GM19455 (cell line): ENCODE data around the gene PFKFB3.
A peak's percentile ranks its signal among the peaks of the same experiment; 100 is the strongest.
"Not testable (repeated sequence)": the region's sequence is repeated elsewhere in the genome, so short reads cannot be mapped to it uniquely, and the experiment has no call there.

ENCODE experiments used
- ATAC-seq: cut with Tn5 transposase; IDR thresholded peaks from one replicate; pipeline ENCODE4 v1.9.1; 2021; ENCODE audit not compliant: unreplicated experiment

PFKFB3 gene

DNA sequence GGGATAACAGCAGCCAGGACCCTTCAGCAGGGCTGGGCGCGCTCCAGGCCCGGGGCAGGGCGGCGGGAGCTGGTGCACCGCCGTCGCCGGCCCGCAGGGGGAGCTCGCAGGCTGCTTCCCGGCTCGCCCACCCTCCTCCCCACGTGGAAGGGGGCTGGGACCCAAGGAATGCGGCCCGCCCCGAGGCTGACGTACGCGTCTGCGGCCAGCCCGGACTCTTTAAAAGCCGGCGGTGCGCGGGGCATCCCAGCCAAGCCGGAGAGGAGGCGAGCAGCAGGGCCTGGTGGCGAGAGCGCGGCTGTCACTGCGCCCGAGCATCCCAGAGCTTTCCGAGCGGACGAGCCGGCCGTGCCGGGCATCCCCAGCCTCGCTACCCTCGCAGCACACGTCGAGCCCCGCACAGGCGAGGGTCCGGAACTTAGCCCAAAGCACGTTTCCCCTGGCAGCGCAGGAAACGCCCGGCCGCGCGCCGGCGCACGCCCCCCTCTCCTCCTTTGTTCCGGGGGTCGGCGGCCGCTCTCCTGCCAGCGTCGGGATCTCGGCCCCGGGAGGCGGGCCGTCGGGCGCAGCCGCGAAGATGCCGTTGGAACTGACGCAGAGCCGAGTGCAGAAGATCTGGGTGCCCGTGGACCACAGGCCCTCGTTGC lies at the start of gene PFKFB3:
TSS of gene PFKFB3 (plus strand) at position 249 of the 647 bp plus-strand sequence. CDS start at position 578, 329 bp downstream.
- ATAC-seq, result peak; percentile 74

- ATAC-seq, result no peak
Measured at GRCh38 chr10:6153845-6154244, 48.9 kb upstream of the PFKFB3 start.

DNA sequence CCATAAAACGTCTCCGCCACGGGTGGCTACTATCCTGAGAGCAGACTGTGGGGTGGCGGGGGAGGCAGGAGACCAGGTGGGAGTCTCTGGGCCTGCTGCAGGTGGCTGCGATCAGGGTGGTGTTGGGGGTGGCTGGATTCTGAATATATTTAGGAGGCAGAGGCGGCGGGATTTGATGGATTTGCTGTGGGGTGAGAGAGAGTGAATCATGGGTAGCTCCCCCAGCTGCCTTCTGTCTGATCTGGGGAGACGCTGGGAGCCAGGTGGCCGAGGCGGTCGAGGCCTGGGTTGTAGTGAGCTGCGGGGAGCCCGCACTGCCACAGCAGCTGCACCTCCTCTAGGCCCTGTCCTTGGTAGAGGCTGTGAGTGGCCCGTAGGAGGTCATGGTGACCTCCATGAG lies 48.2 kb upstream of the PFKFB3 start:
- no peak for ATAC-seq

DNA sequence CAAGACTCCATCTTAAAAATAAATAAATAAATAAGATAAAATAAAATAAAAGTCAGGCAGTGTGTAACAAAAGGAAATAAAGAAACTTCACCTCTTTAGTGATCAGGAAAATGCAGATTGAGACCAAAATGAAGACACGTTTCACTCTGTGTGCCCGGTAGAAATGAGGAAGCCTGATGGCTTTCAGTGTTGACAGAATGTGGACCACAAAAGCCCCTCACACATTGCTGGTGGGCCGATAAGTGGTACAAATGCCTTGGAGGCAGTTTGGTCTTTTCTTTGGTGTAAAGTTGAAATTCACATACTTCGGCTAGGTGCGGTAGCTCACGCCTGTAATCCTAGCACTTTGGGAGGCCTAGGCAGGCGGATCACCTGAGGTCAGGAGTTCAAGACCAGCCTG lies 44.5 kb upstream of the PFKFB3 start:
- ATAC-seq, result no peak

DNA sequence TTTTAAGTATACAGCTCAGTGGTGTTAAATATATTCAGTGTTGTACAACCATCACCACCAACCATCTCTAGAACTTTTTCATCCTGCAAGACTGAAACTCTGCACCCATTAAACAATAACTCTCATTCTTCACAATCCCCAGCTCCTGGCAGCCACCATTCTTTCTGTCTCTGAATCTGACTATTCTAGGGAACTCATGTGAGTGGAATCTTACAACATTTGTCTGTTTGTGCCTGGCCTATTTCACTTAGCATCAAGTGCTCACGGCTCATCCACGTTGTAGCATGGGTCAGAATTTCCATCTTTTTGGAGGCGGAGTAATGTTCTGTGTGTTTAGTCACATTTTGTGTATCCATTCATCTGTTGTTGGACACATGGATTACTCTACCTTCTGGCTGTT lies 40.8 kb upstream of the PFKFB3 start:
- no peak for ATAC-seq

GRCh38 chr10:6162589-6163356 lies 40.0 kb upstream of the PFKFB3 start:
- ATAC-seq, result no peak

- ATAC-seq, result peak; percentile 93
Measured at GRCh38 chr10:6163364-6164270, 39.1 kb upstream of the PFKFB3 start.

DNA sequence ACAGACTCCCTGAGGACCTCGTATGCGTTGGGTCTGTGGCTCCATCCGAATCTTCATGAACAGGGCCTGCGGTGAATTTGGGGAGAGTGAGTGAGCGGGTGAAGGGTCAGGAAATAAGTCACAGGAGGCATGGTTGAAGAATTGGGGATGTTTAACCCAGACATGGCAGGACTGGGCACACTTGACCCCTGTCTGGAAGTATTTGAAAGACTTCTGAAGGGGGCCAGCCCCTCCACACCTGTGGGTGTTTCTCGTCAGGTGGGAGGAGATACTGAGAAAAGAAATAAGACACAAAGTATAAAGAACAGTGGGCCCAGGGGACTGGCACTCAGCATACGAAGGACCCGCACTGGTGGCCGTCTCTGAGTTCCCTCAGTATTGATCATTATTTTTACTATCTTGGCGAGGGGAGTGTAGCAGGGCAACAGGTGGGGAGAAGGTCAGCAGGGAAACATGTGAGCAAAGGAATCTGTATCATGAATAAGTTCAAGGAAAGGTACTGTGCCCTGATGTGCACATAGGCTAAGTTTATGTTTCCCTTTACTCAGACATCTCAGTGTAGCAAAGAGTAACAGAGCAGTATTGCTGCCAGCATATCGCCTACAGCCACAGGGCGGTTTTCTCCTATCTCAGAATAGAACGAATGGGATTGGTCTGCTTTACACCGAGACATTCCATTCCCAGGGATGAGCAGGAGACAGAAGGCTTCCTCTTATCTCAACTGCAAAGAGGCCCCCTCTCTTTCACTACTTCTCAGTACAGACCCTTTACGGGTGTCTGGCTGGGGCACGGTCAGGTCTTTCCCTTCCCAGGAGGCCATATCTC lies 38.2 kb upstream of the PFKFB3 start:
- ATAC-seq, result no peak

- no peak for ATAC-seq
Measured at GRCh38 chr10:6165221-6165725, 37.5 kb upstream of the PFKFB3 start.

GRCh38 chr10:6165933-6166332 lies 36.8 kb upstream of the PFKFB3 start:
- ATAC-seq, result not testable (repeated sequence)

- ATAC-seq, result no peak
Measured at GRCh38 chr10:6167456-6167855, 35.3 kb upstream of the PFKFB3 start.

GRCh38 chr10:6168084-6168483 lies 34.6 kb upstream of the PFKFB3 start:
- ATAC-seq, result no peak

DNA sequence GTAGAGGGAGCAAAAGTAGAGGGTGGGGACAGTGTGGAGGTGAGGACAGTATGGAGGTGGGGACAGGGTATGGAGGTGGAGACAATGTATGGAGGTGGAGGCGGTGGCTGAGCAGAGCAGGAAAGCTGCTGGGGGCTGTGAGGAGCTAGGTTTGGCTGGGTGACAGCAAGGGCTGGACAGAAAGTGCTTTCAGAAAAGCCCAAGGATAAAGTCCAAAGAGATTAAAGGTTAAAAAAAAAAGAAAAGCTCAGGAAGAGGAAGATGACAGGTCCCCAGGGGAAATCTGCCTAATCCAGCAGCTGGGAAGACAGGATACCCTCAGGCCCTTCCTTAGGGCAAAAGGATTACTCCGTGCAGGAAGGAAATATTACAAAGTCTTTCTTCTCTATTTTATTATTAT lies 32.1 kb upstream of the PFKFB3 start:
- no peak for ATAC-seq

DNA sequence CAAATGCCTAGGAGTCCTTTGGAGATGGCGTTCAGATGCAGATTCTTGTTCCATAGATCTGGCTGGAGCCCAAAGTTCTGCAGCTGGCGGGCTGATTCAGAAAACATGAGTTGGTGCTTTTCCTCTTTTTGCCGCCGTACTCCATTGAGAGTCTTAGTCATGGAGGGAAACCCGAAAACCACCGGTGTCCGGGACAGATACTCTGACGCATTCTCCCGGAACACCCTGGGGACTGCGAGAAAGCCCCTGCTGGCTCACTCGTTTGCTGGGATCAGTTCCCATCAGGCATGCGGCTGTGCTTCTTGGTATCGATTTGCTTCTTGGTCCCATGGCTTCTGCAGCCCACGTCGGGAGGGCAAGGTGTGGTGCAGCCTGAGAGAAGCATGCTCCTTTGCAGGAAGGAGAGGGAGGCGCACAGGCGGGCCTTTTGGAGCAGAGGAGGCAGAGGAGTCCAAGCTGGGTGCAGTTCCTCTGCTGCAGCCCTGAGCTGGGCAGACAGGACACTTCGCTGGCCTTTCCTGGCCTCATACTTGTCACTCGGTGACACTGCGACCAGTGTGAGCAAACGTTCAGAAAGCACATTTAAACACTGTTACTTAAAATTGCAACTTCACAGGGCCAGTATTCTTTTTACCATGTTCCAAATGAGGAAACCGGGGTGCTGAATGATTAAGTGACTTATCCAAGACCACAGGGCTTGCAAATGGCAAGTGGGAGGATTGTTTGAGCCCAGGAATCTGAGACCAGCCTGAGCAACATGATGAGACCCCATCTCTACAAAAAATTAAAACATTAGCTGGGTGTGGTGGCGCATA lies 30.6 kb upstream of the PFKFB3 start:
- ATAC-seq, result no peak

DNA sequence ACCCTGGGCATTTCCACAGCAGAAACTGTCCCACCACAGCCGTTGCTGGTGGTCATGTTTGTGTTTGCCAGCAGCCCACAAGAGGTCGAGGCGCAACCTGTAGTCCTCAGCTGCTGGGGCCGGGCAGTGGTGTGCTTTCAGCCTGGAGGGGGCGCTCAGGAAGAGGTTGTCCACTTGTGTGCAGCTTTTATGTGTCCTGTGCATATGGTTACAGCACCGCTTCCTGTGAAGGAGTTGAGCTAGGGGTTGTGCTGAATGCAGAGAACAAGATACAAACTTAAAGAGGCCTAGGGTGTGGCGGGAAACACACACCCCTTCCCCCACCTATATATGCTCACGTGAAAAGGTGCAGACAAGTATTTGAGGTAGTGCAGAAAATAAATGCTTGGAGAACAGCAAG lies 29.5 kb upstream of the PFKFB3 start:
- no peak for ATAC-seq

DNA sequence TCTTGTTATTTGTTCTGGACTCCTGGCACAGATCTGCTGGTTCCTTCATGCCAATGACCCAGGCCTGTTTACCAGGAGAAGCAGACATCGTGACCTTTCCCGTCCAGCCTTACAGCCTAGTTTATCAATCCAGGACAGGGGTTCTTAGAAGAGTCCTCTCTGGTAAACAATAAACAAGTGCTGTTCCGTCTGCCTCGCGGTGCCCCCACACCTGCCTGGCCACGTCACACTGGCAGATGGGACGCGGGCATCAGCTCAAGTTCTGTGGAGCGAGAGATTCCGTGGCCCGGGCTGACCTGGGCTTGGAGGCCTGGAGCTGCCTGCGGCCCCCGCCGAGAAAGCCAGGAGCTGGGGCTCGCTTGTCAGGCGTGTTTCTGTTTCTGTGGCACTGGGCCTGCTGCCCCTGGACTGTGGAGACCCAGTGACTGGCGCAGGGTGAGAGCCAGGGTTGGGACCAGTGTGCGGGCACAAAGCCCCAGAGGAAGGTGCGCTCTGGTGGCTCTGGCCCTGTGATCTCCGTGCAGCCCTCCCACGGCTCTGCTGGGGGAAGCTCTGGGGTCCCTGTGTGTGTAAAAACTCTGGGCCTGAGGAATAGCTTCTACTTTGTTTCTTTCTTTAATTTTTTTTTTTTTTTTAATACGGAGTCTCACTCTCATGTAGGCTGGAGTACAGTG lies 28.4 kb upstream of the PFKFB3 start:
- no peak for ATAC-seq

GRCh38 chr10:6175329-6176055 lies 27.2 kb upstream of the PFKFB3 start:
- no peak for ATAC-seq

GRCh38 chr10:6176691-6177231 lies 26.0 kb upstream of the PFKFB3 start:
- no peak for ATAC-seq
